PC-9 (cell line): ENCODE results near the gene ENDOG. TPM values are rescaled to one million over a fixed set of nuclear protein-coding genes. Genes with fewer than 3 reads are reported as not detected.

Experiments
- Bru-seq: library from RNA; stranded (reverse); fragments of 400-500 nt; gene quantifications from one replicate; lab custom pipeline; 2021; lab: Mats Ljungman, UMichigan
- BruChase-seq, 2 experiments: library from RNA; stranded (reverse); fragments of 400-500 nt; gene quantifications; one replicate each; lab custom pipeline; 2021; lab: Mats Ljungman, UMichigan
- BruUV-seq: library from RNA; stranded (reverse); fragments of 400-500 nt; replicated peaks from 2 replicates; lab custom pipeline; 2021; lab: Mats Ljungman, UMichigan
- CTCF ChIA-PET: fragments of 300-600 bp; sonication (Branson Sonifier 250); formaldehyde crosslinking; loops from one replicate; lab custom pipeline; 2022; ENCODE audit warnings: antibody characterized with exemption; lab: Charles Lee
- POLR2A ChIA-PET: fragments of 300-600 bp; sonication (Branson Sonifier 250); formaldehyde crosslinking; loops from one replicate; lab custom pipeline; 2022; ENCODE audit warnings: antibody characterized with exemption; ENCODE audit not compliant: unreplicated experiment; lab: Charles Lee
- DNase-seq, 2 experiments: peaks; one replicate each; pipeline versions ENCODE4 v3.0.0 to v3.0.0-alpha.2; 2015 to 2022; ENCODE audit warnings: mixed read lengths in 1 of 2
- H2AFZ ChIP-seq: fragments of 200-600 bp; sonication (generic); 2 replicates; pipeline ENCODE4 v1.8.1; 2017; ENCODE audit warnings: antibody characterized with exemption
- H3F3A ChIP-seq: fragments of 200-600 bp; sonication (generic); 2 replicates; pipeline ENCODE4 v1.8.1; 2017; ENCODE audit warnings: antibody characterized with exemption, mild to moderate bottlenecking, low read depth; ENCODE audit not compliant: insufficient read depth
- H3K27ac ChIP-seq: fragments of 200-600 bp; sonication (generic); 2 replicates; pipeline ENCODE4 v1.6.1; 2016; ENCODE audit warnings: mixed run types
- H3K27me3 ChIP-seq: fragments of 200-600 bp; sonication (generic); 2 replicates; pipeline ENCODE4 v1.6.1; 2016; ENCODE audit warnings: low read depth, mixed run types; ENCODE audit not compliant: insufficient read depth
- H3K36me3 ChIP-seq: fragments of 200-600 bp; sonication (generic); 2 replicates; pipeline ENCODE4 v1.6.1; 2016; ENCODE audit warnings: low read depth, mixed run types
- H3K4me1 ChIP-seq: fragments of 200-600 bp; sonication (generic); replicated peaks from 2 replicates; pipeline ENCODE4 v1.6.1; 2016; ENCODE audit warnings: mixed run types; ENCODE audit not compliant: insufficient read depth
- H3K4me2 ChIP-seq: fragments of 200-600 bp; sonication (generic); 2 replicates; pipeline ENCODE4 v1.6.1; 2017; ENCODE audit warnings: mixed run types
- H3K4me3 ChIP-seq: fragments of 200-600 bp; sonication (generic); 2 replicates; pipeline ENCODE4 v1.6.1; 2016; ENCODE audit warnings: mixed run types
- H3K79me2 ChIP-seq: fragments of 200-600 bp; sonication (generic); 2 replicates; pipeline ENCODE4 v1.6.1; 2017; ENCODE audit warnings: low read depth, mixed run types
- H3K9me2 ChIP-seq: fragments of 200-600 bp; sonication (generic); 2 replicates; pipeline ENCODE4 v1.8.1; 2017; ENCODE audit warnings: mild to moderate bottlenecking; ENCODE audit not compliant: insufficient read depth
- H3K9me3 ChIP-seq: fragments of 200-600 bp; sonication (generic); 2 replicates; pipeline ENCODE4 v1.8.1; 2016; ENCODE audit warnings: low read depth; ENCODE audit not compliant: insufficient read depth
- H4K20me1 ChIP-seq: fragments of 200-600 bp; sonication (generic); 2 replicates; pipeline ENCODE4 v1.8.1; 2017; ENCODE audit not compliant: insufficient read depth
- EZH2 ChIP-seq: fragments of 200-600 bp; sonication (generic); IDR thresholded peaks from 2 replicates; pipeline ENCODE4 v1.8.0; 2017; ENCODE audit warnings: antibody characterized with exemption, low read depth
- intact Hi-C: fragments of 100-400 bp; cut with micrococcal nuclease; formaldehyde crosslinking; loops from one replicate; pipeline ENCODE4 v1.10.0; 2022; ENCODE audit not compliant: unreplicated experiment
- long read RNA-seq: library from polyadenylated mRNA; stranded (forward); transcript quantifications from one replicate; pipeline ENCODE4 v2.0.0, GENCODE V29; 2022
- total RNA-seq: library from RNA; stranded (reverse); gene quantifications from 2 replicates; pipeline ENCODE4 v1.2.3, GENCODE V29; 2021
- TF ChIP-seq, protein P1 (sequence below): fragments of 200-600 bp; sonication (generic); conservative IDR thresholded peaks from 2 replicates; pipeline ENCODE4 v1.6.1; 2017; ENCODE audit warnings: mixed run types, antibody characterized with exemption, mild to moderate bottlenecking, moderate library complexity

Gene ENDOG
- total RNA-seq, result 28.6 and 47.9 TPM in 2 replicates
- percentile 51 among the genes with signal in this experiment for Bru-seq, nascent RNA
- percentile 47 among the genes with signal in this experiment for BruChase-seq, experiment 1, labeled RNA remaining after a 2-hour chase
- BruChase-seq, experiment 2, labeled RNA remaining after a 6-hour chase, result percentile 67 among the genes with signal in this experiment
- long read RNA-seq, transcript ENDOG-201 (3 exons, 1,172 nt), result major isoform, 69 of 75 reads
- long read RNA-seq, partial matches to known transcripts, result 3 of 75 reads
- long read RNA-seq, other reads (novel, unspliced or antisense), result 3 of 75 reads

DNA sequence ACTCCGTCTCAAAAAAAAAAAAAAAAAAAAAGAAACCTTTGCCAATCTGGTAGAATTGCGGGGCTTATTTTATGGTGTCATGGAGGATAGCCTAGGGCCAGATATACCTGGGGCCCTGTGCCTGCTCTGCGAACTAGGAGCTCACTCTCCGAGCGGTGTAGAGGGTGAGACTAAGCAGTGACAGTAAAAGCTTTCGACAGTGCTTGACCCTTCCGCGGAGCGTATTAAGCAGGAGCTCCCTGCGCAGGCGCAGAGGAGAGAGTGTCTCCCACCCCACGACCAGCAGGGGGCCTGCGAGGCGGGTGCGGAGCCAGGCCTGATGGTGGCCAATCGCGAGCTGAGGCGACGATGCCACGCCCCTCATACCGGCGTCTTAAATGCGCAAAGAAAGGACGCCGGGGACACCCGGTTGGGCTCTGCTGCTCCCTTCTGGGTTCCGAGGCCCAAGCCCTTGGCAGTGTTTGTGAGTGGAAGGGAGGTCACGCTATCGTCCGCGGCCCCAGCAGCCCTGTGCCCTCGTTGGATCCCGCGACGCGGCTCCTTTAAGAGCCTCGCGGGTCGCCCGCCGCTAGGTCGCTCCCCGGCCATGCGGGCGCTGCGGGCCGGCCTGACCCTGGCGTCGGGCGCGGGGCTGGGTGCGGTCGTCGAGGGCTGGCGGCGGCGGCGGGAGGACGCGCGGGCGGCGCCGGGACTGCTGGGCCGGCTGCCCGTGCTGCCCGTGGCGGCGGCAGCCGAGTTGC lies at the start of gene ENDOG:
TSS of gene ENDOG (plus strand) at position 402 of the 740 bp plus-strand sequence. CDS start at position 587, 185 bp downstream.
- Histone ChIP-seq H3K4me1 (peaks cover 7% of the 10 kb centered on the region; the same call in 1 of the 2 replicates), H3K36me3 (no peaks in the 10 kb centered on the region), H4K20me1 (peaks cover 5% of the 10 kb centered on the region; the same call in 1 of the 2 replicates), H3K9me2 (no peaks in the 10 kb centered on the region), H3F3A (peaks cover 4% of the 10 kb centered on the region; the same call in 1 of the 2 replicates), H3K27me3 (no peaks in the 10 kb centered on the region), H3K27ac (no peak within 1 kb of the TSS), H3K4me3 (peak within 1 kb of the TSS; percentile 58), H2AFZ (peak within 1 kb of the TSS; percentile 78), H3K9me3 (no peaks in the 10 kb centered on the region), H3K4me2 (peak within 1 kb of the TSS; percentile 98), H3K79me2 (no peaks in the 10 kb centered on the region)
- intact Hi-C loops, result loop anchor here (1.0 to 10.0 kb wide), 2 partner anchors 93 to 183 kb away; partner anchors contain the start of gene ZDHHC12
- BruUV-seq, result no TSS peak
- ChIA-PET CTCF (interaction anchor here (0.5 to 1.7 kb wide), 17 partner anchors 12 to 944 kb away, joined by 3 to 14 read pairs (median 6); partner anchors contain the start of genes PKN3, SH3GLB2, SPOUT1 and ZDHHC12), POLR2A (interaction anchor here (0.5 to 1.1 kb wide), 11 partner anchors 13 to 516 kb away, joined by 3 to 11 read pairs (median 4); no protein-coding TSS in a partner anchor)
- DNase-seq, result peak; percentile 90 to 100
- TF ChIP-seq, protein P1, sequence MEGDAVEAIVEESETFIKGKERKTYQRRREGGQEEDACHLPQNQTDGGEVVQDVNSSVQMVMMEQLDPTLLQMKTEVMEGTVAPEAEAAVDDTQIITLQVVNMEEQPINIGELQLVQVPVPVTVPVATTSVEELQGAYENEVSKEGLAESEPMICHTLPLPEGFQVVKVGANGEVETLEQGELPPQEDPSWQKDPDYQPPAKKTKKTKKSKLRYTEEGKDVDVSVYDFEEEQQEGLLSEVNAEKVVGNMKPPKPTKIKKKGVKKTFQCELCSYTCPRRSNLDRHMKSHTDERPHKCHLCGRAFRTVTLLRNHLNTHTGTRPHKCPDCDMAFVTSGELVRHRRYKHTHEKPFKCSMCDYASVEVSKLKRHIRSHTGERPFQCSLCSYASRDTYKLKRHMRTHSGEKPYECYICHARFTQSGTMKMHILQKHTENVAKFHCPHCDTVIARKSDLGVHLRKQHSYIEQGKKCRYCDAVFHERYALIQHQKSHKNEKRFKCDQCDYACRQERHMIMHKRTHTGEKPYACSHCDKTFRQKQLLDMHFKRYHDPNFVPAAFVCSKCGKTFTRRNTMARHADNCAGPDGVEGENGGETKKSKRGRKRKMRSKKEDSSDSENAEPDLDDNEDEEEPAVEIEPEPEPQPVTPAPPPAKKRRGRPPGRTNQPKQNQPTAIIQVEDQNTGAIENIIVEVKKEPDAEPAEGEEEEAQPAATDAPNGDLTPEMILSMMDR, result peak; percentile 90
- TF ChIP-seq EZH2, result no peak

DNA sequence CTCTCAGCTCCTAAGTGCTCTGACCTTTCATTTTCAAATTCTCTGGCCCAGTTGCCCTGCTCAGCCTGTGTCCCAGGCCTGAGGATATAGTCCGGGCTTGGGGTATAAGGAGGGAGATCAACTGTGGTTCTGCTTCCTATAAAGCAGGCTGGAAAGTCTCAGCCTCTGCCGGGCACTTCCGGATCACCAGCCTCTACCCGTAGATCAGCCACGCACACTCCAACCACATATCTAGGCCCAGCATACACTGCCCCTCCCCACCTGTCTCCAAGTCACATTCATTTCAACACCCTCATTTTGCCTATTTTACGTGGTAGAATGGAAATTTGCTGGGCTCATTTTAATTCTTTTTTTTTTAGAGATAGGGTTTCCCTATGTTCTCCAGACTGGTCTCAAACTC lies 49.7 kb upstream of the ENDOG start:
- Histone ChIP-seq H3K79me2 (peaks cover 31% of the 10 kb centered on the region), H3K4me1 (peaks cover 11% of the 10 kb centered on the region; the same call in 1 of the 2 replicates), H4K20me1 (no peaks in the 10 kb centered on the region), H3K36me3 (no peaks in the 10 kb centered on the region; the same call in 1 of the 2 replicates), H2AFZ (no peak overlapping the region), H3K9me3 (no peaks in the 10 kb centered on the region), H3K4me3 (no peak overlapping the region), H3K27ac (no peak overlapping the region), H3K27me3 (no peaks in the 10 kb centered on the region), H3F3A (peaks cover 28% of the 10 kb centered on the region), H3K9me2 (no peaks in the 10 kb centered on the region), H3K4me2 (no peak overlapping the region)
- no TSS peak for BruUV-seq
- ChIA-PET CTCF (no interaction called here), POLR2A (interaction anchor here (0.6 kb wide), 1 partner anchor 566 kb away, joined by 3 read pairs; no protein-coding TSS in a partner anchor)
- intact Hi-C loops, result no loop called here
- TF ChIP-seq EZH2, result no peak
- no peak for DNase-seq

DNA sequence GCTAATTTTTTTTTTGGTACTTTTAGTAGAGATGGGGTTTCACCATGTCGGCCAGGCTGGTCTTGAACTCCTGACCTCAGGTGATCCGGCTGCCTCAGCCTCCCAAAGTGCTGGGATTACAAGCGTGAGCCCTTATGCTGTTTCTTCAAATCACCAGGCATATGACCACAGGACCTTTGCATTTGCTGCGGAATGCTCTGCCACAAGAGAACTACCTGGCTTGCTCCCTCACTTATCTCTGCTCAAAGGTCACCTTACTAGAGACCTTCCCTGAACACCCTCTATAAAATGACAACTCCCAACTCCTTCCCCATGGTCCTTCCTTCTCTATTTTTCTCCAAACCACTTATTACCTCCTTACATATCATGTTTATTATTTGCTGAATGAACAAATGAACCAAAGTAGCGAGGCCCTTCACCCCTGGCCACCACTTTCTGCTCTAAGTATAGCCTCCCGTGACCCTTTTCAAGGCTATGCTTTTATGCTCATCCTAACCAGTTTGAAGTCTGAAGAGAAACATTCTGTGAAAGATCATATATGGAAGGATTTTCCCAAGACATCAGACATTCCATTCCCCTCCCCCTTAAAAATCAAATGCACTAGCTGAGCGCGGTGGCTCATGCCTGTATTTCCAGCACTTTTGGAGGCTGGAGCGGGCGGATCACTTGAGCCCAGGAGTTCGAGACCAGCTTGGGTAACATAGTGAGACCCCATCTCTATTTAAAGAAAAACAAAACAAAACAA lies 47.8 kb upstream of the ENDOG start:
- peak overlapping the region; percentile 85 for H2AFZ ChIP-seq
- DNase-seq, result no peak
- peaks cover 31% of the 10 kb centered on the region for H3K79me2 ChIP-seq
- ChIA-PET CTCF (interaction anchor here (0.6 kb wide), 1 partner anchor 109 kb away, joined by 4 read pairs; no protein-coding TSS in a partner anchor), POLR2A (interaction anchor here (0.6 to 0.8 kb wide), 3 partner anchors 32 to 401 kb away, joined by 5 to 12 read pairs (median 7); partner anchors contain the start of gene ZDHHC12)
- peak overlapping the region; percentile 89 for H3K4me2 ChIP-seq
- peaks cover 34% of the 10 kb centered on the region for H3F3A ChIP-seq
- no peaks in the 10 kb centered on the region for H3K9me2 ChIP-seq
- H3K27me3 ChIP-seq, result no peaks in the 10 kb centered on the region
- peak overlapping the region; percentile 63 for H3K27ac ChIP-seq
- intact Hi-C loops, result loop anchor here (1.0 kb wide), 2 partner anchors 46 to 135 kb away; partner anchors contain the start of gene ZDHHC12
- no peaks in the 10 kb centered on the region; the same call in 1 of the 2 replicates for H3K36me3 ChIP-seq
- no peak for TF ChIP-seq EZH2
- TF ChIP-seq, protein P1, result no peak
- H4K20me1 ChIP-seq, result no peaks in the 10 kb centered on the region
- BruUV-seq, result no TSS peak
- peaks cover 11% of the 10 kb centered on the region; the same call in 1 of the 2 replicates for H3K4me1 ChIP-seq
- H3K9me3 ChIP-seq, result no peaks in the 10 kb centered on the region
- H3K4me3 ChIP-seq, result peak overlapping the region; percentile 80
